ENCODE measurements around the gene TGFBI.

- TF ChIP-seq CTCF (conservative IDR thresholded peaks at IDR 0.05 in 1 of 2, IDR thresholded peaks at IDR 0.05 in 1 of 2; ENCODE audit: low read depth in 1 of 2, low read length in 2 of 2), result no peak
- no peak for TF ChIP-seq EZH2 (IDR thresholded peaks at IDR 0.05; ENCODE audit: low read length, missing control alignments)
These were observed 25.6 kb downstream of the TGFBI start for GRCh38 chr5:136054142-136055019.

Data from fibroblast of lung (primary cell).